ENCODE results near the gene ADGRD1.

DNA sequence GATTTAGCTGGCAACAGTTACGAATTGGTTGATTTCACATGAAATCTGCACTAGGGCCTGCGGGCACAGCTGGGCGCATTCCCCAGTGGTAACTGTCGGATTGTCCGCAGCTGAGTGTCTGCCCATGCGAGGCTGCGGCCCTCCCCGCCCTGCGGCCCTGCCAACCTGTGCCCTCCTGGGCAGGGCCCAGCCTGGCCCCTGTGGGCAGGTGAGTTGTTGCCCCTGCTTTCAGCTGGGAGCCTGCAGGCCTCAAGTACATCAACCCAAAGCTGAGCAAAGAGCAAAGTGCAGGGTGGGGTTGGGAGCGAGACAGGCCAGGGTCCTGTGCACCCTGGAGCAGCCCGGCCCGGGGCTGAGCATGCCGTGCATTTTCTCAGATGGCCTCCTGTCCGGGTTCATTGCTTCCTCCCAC lies 89.1 kb downstream of the ADGRD1 start:
- no peak for TF ChIP-seq CTCF (IDR thresholded peaks at IDR 0.05)
- no peak for TF ChIP-seq POLR2A (IDR thresholded peaks at IDR 0.05)
